ENCODE measurements around the gene CPNE1.

- TF ChIP-seq, protein P1, sequence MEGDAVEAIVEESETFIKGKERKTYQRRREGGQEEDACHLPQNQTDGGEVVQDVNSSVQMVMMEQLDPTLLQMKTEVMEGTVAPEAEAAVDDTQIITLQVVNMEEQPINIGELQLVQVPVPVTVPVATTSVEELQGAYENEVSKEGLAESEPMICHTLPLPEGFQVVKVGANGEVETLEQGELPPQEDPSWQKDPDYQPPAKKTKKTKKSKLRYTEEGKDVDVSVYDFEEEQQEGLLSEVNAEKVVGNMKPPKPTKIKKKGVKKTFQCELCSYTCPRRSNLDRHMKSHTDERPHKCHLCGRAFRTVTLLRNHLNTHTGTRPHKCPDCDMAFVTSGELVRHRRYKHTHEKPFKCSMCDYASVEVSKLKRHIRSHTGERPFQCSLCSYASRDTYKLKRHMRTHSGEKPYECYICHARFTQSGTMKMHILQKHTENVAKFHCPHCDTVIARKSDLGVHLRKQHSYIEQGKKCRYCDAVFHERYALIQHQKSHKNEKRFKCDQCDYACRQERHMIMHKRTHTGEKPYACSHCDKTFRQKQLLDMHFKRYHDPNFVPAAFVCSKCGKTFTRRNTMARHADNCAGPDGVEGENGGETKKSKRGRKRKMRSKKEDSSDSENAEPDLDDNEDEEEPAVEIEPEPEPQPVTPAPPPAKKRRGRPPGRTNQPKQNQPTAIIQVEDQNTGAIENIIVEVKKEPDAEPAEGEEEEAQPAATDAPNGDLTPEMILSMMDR (IDR thresholded peaks at IDR 0.05) = no peak
- TF ChIP-seq POLR2A (IDR thresholded peaks at IDR 0.05) = no peak
These were observed 58.6 kb downstream of the CPNE1 start for GRCh38 chr20:35606127-35606526.

Measured in lower leg skin (tissue), 3 donors.